LNCAP (cell line): ENCODE data around the gene DDX51.

Source experiments
- TF ChIP-seq, protein P1 (sequence below): fragments of 450-650 bp; IDR thresholded peaks from 2 replicates; pipeline ENCODE4 v1.5.1; 2017; ENCODE audit warnings: mild to moderate bottlenecking

The DDX51 gene

DNA sequence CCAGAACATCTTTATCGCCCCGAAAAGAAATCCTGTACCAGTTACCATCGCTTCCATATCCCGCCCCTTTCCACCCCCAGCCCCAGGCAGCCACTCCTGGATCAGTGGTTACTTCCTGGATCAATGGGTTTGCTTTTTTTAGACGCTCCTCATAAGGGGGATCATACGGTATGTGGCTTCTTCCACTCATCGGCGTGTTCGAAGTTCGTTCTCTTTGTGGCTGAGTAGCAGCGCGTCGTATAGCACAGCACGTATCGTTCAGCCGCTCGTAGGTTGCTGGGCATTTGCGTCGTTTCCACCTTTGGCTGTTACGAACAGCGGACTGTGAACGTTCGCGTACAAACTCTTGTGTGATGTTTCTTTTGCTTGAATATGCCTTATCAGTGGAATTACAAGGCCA is 2.0 kb upstream of the DDX51 start:
- TF ChIP-seq, protein P1, sequence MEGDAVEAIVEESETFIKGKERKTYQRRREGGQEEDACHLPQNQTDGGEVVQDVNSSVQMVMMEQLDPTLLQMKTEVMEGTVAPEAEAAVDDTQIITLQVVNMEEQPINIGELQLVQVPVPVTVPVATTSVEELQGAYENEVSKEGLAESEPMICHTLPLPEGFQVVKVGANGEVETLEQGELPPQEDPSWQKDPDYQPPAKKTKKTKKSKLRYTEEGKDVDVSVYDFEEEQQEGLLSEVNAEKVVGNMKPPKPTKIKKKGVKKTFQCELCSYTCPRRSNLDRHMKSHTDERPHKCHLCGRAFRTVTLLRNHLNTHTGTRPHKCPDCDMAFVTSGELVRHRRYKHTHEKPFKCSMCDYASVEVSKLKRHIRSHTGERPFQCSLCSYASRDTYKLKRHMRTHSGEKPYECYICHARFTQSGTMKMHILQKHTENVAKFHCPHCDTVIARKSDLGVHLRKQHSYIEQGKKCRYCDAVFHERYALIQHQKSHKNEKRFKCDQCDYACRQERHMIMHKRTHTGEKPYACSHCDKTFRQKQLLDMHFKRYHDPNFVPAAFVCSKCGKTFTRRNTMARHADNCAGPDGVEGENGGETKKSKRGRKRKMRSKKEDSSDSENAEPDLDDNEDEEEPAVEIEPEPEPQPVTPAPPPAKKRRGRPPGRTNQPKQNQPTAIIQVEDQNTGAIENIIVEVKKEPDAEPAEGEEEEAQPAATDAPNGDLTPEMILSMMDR, result no peak

DNA sequence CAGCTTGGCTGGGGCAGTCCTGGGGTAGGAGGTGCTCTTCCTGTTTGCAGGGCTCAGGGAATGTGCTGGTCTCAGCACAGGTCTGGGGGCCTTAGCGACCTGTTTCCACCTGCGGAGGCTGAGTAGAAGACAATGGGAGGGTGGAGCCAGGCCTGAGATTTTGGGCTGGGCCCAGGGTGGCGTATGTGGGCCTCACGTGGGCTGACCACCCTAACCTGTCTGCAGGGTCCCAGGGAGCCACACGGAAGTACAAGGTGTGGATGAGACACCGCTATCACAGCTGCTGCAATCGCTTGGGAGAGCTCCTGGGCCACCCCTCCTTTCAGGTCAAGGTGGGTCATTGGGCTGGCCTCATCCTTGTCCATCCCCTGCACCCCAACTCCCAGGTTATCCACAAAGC is 1.2 kb upstream of the DDX51 start:
- TF ChIP-seq, protein P1, result no peak

DNA sequence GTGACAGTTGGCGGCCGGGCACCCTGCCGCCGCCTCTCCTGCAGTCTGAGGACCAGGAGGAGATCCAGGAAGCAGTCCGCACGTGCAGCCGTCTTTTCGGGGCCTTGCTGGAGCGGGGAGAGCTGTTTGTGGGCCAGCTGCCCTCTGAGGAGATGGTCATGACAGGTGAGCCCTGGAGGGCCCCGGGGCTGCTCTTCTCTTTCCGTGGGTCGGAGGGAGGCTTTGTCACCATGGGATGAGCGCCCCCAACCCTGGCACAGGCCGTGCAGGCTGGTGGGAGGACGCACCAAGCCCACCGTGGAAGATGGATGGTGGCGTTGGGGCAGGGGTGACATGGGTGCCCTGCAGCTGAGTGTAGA is 670 bp upstream of the DDX51 start:
- TF ChIP-seq, protein P1, result no peak

DNA sequence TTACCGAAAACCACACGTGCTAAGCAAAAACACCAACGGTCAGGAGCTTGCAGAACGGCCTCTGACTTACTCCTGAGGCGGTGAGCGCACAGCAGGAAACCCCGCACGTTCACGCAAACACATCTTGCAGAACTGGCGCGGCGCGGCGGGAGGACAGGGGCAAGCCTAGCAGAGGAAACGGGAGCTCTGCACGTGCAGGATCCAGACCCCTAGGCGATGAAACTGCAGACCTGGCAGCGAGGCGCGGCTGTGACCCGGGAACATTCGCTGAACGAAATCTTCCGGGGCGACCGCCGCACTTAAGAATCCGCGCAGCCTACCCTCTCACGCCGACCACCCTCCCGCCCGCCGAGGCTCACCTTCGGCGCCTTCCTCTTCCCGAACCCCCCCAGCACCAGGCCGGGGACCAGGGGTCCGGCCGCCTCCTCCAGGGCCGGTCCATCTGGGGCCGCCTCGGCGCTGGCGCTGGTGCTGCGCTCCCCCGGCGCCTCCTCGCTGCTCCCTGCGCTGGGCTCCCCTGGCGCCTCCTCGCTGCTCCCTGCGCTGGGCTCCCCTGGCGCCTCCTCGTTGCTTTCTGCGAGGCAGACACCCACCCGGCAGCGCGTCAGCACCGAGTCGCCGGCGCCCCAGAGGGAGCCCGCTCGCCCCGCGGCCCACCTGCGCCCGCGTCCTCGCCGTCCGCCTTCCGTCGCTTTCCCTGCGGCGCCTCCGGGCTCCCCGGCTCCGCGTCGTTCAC is 615 bp downstream of the DDX51 start:
- TF ChIP-seq, protein P1, result no peak

DNA sequence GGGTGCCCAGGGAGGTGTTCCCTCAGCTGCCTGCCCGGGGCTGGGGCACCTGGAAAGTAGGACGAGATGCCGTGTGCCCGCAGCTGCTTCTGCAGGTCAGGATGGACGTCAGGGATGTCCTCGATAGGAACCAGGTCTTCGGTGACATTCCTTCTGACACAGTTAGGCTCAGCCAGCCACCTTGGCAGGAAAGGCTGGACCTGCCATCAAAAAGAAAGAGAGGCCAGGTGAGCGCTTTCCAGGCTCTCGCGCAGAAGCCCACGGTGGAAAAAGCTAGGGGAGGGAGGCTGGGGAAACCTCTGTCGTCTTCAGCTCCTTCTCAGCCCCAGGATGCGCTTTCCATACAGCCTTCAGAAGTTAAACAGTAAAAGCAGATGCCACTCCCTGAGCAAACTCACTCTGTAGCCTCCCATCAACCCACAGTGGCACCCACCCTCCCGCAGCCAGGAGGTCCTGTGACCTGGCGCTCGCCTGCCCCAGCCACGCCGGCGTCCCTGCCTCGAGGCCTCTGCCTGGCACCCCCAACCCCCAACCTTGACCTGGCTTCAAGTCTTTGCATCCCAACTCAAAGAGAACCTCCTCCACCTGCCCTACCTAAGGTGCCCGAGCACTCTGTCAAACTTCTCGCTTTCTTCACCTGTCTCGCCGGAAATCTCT is 1.3 kb downstream of the DDX51 start:
- TF ChIP-seq, protein P1, result no peak

DNA sequence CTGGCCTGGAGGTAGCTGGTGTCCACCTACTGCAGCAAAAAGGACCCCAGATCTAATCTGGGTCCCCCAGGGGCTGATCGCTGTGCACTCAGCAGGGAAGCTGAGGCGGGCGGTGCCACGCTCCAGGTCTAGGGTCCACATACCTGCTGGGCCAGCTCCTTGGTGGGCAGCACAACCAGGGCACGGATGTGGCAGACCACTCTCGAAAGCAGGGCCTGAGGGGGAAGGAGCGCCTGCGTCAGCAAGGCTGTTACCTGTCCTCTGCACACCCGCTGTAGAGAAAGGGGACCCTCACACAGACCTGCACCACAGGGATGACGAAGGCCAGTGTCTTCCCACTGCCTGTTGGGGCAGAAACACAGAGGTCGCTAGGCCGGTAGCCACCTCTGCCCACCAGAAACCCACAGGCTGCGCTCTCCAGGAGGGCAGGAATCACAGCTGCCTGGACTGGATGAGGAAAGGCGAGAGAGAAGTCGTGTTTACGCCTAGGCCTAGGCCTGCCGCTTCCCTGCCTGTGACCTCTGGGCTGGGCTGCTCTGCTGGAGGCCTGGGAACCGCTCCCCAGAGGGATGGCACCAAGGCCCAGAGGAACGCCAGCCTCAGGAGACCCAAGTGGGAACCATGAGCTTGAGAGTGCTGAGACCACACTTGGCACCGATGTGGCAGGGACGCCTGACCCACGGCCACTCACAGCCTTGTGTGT is 2.0 kb downstream of the DDX51 start:
- TF ChIP-seq, protein P1, result no peak

DNA sequence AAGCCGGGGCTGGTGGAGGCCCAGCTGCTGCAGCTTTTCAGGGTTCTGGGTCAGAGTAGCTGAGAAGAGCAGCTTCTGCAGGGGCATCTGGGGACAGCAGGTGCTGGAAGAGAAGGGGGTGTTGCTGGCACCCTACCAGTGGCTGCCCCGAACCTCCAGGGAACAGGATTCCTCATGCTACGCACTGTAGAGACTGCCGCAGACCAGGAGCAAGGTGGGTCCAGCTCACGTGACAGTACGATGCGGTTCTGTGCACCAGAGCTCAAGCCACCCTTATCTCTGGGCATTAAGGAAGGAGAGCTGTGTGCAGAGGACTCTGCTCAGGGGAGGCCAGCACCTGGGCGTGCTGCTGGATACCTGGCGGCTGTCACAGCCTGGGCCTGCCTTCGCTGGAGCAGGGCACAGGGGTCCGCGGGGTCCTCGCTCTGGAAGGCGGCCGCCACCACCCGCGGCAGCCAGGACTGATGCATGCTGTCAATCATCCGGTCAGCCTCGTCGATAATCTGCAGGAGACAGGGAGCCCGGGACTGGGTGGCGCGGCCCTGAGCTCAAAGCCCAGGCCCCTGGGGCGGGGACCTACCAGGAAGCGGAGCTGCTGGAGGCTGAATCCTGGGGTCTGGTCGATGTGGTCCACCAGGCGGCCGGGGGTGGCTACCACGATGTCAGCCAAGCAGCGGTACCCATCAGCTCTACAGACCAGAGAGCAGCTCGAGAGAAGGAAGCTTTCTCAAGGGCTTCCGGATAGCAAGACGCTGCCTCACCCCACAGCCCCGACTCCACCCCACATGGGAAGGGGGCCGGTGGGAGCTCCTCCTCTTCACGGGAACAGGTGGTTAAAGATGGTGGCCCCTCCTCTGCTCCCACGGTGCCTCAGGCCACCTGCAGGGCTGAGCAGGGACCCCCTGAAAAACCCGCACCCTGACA is 2.9 kb downstream of the DDX51 start:
- TF ChIP-seq, protein P1, result no peak
